GM21717 (cell line): ENCODE measurements around the gene ZNF727.
"Not testable (repeated sequence)": the region's sequence is repeated elsewhere in the genome, so short reads cannot be mapped to it uniquely, and the experiment has no call there.

ENCODE experiments used
- ATAC-seq: cut with Tn5 transposase; IDR thresholded peaks from one replicate; pipeline ENCODE4 v1.9.1; 2021; ENCODE audit warnings: mild to moderate bottlenecking, moderate library complexity; ENCODE audit not compliant: unreplicated experiment

ZNF727 gene

GRCh38 chr7:64045301-64046040, at the start of gene ZNF727:
Gene ZNF727 (plus strand): TSS chr7:64045434. CDS start chr7:64045622, 188 bp downstream.
- no peak for ATAC-seq

GRCh38 chr7:63998549-63998948, 46.7 kb upstream of the ZNF727 start, which contains the start of gene ZNF722:
Gene ZNF722 (plus strand): TSS chr7:63998849. CDS start chr7:63998962, 113 bp downstream.
- ATAC-seq: no peak

GRCh38 chr7:64015496-64015895, 29.7 kb upstream of the ZNF727 start:
- ATAC-seq: not testable (repeated sequence)

- ATAC-seq: no peak
Observed at GRCh38 chr7:64035388-64035787, 9.8 kb upstream of the ZNF727 start.

GRCh38 chr7:64037095-64037494, 8.1 kb upstream of the ZNF727 start:
- ATAC-seq: no peak

- ATAC-seq: no peak
Observed at GRCh38 chr7:64046041-64046389, 781 bp downstream of the ZNF727 start.

- ATAC-seq: not testable (repeated sequence)
Observed at GRCh38 chr7:64077837-64078698, 32.8 kb downstream of the ZNF727 start.

- no peak for ATAC-seq
Observed at GRCh38 chr7:64078699-64078994, 33.4 kb downstream of the ZNF727 start.

- ATAC-seq: no peak
Observed at GRCh38 chr7:64087501-64087900, 42.3 kb downstream of the ZNF727 start.

- ATAC-seq: not testable (repeated sequence)
Observed at GRCh38 chr7:64088863-64089262, 43.6 kb downstream of the ZNF727 start.
